Kidney capillary endothelial cell (primary cell): Measurements from ENCODE around the gene CTXND2.

ENCODE experiments used
- DNase-seq: peaks from one replicate; pipeline ENCODE4 v3.0.0-alpha.2; 2018; ENCODE audit warnings: low spot score

Gene CTXND2

GRCh38 chr1:150961756-150962155 lies 74.8 kb downstream of the CTXND2 start:
- DNase-seq: no peak
